ENCODE results near the gene DUSP23. TPM values are rescaled to one million over a fixed set of nuclear protein-coding genes. Genes with fewer than 3 reads are reported as not detected.

The DUSP23 gene
- 16.0 TPM for polyA plus RNA-seq (2013, experiment 1 of 2; ENCODE audit: insufficient read length)
- polyA plus RNA-seq (2013, experiment 2 of 2; ENCODE audit: insufficient read length) = 13.4 TPM

- DNase-seq = peak; percentile 98
Observed at GRCh38 chr1:159780583-159781582, at the start of gene DUSP23. TSS of gene DUSP23 (plus strand) at chr1:159780962. CDS start at chr1:159781101, 139 bp downstream.

GRCh38 chr1:159737238-159737916 lies 43.4 kb upstream of the DUSP23 start:
- DNase-seq = no peak

- DNase-seq = no peak
Observed at GRCh38 chr1:159743651-159744410, 36.9 kb upstream of the DUSP23 start.

GRCh38 chr1:159746666-159747065 lies 34.1 kb upstream of the DUSP23 start:
- no peak for DNase-seq

GRCh38 chr1:159748370-159748769 lies 32.4 kb upstream of the DUSP23 start:
- DNase-seq = no peak

- no peak for DNase-seq
Observed at GRCh38 chr1:159749630-159750029, 31.1 kb upstream of the DUSP23 start.

GRCh38 chr1:159750621-159751020 lies 30.1 kb upstream of the DUSP23 start:
- no peak for DNase-seq

- no peak for DNase-seq
Observed at GRCh38 chr1:159751031-159751430, 29.7 kb upstream of the DUSP23 start.

GRCh38 chr1:159752135-159752580 lies 28.6 kb upstream of the DUSP23 start:
- peak; percentile 5 for DNase-seq

GRCh38 chr1:159753386-159753785 lies 27.4 kb upstream of the DUSP23 start:
- no peak for DNase-seq

- DNase-seq = no peak
Observed at GRCh38 chr1:159755451-159756007, 25.2 kb upstream of the DUSP23 start.

- DNase-seq = no peak
Observed at GRCh38 chr1:159756397-159756796, 24.4 kb upstream of the DUSP23 start.

GRCh38 chr1:159763686-159764085 lies 17.1 kb upstream of the DUSP23 start:
- no peak for DNase-seq

- no peak for DNase-seq
Observed at GRCh38 chr1:159765806-159766205, 15.0 kb upstream of the DUSP23 start.

GRCh38 chr1:159771127-159771895 lies 9.5 kb upstream of the DUSP23 start:
- no peak for DNase-seq

- DNase-seq = no peak
Observed at GRCh38 chr1:159774465-159774864, 6.3 kb upstream of the DUSP23 start.

- no peak for DNase-seq
Observed at GRCh38 chr1:159775716-159776115, 5.0 kb upstream of the DUSP23 start.

- no peak for DNase-seq
Observed at GRCh38 chr1:159778266-159778665, 2.5 kb upstream of the DUSP23 start.

- DNase-seq = peak; percentile 61
Observed at GRCh38 chr1:159779403-159779851, 1.3 kb upstream of the DUSP23 start.

- DNase-seq = no peak
Observed at GRCh38 chr1:159781992-159782391, 1.2 kb downstream of the DUSP23 start.

- DNase-seq = peak; percentile 35
Observed at GRCh38 chr1:159783724-159784123, 3.0 kb downstream of the DUSP23 start.

All from fibroblast of skin of abdomen (primary cell).